Fibroblast of lung (primary cell): ENCODE measurements around the gene CHRNA9.
"Not testable (repeated sequence)": the region's sequence is repeated elsewhere in the genome, so short reads cannot be mapped to it uniquely, and the experiment has no call there.

Source experiments
- CTCF ChIP-seq, 2 donors: IDR thresholded peaks in 1 of 2; conservative IDR thresholded peaks in 1 of 2; 1 replicate in 1 of 2; 2 replicates in 1 of 2; pipeline ENCODE4 v1.5.1; 2011 to 2012; ENCODE audit warnings: low read length in 2 of 2, control low read depth in 1 of 2, inconsistent platforms in 1 of 2, low read depth in 1 of 2, mild to moderate bottlenecking in 1 of 2
- EZH2 ChIP-seq: IDR thresholded peaks from 2 replicates; pipeline ENCODE4 v1.5.1; 2012; ENCODE audit warnings: low read length, control low read depth, mild to moderate bottlenecking; ENCODE audit errors: missing control alignments

- not testable (repeated sequence) for TF ChIP-seq EZH2; CTCF (conservative IDR thresholded peaks at IDR 0.05 in 1 of 2, IDR thresholded peaks at IDR 0.05 in 1 of 2; ENCODE audit: low read depth in 1 of 2, low read length in 2 of 2)
Measured at GRCh38 chr4:40392241-40392640, 57.1 kb downstream of the CHRNA9 start.
